ENCODE measurements around the gene NAPA.

- TF ChIP-seq POLR2A (IDR thresholded peaks at IDR 0.05; ENCODE audit: low read depth, low read length) (no peak), POLR2AphosphoS5 (IDR thresholded peaks at IDR 0.05; ENCODE audit: low read depth, low read length) (no peak), SPI1 (IDR thresholded peaks at IDR 0.05; ENCODE audit: low read depth, low read length) (no peak), PAX5 (IDR thresholded peaks at IDR 0.05; ENCODE audit: insufficient read depth, low read length, severe bottlenecking) (no peak)
These were observed 11.1 kb downstream of the NAPA start for GRCh38 chr19:47503826-47504150.
